IMR-90 (cell line): ENCODE results near the gene PRKN. TPM values are rescaled to one million over a fixed set of nuclear protein-coding genes. Genes with fewer than 3 reads are reported as not detected.

ENCODE experiments used
- ATAC-seq: fragments of 200-7000 bp; cut with Tn5 transposase; 2 replicates; pipeline ENCODE4 v1.9.1; 2020; ENCODE audit warnings: low read depth, mild to moderate bottlenecking, moderate library complexity
- BruUV-seq: library from RNA; stranded (reverse); fragments of 400-500 nt; replicated peaks from 2 replicates; lab custom pipeline; 2021; lab: Mats Ljungman, UMichigan
- CTCF ChIA-PET: fragments of 300-600 bp; formaldehyde crosslinking; extraction: SDS; loops from one replicate; lab custom pipeline; 2021; ENCODE audit warnings: antibody characterized with exemption; lab: Yijun Ruan, JAX
- POLR2A ChIA-PET: fragments of 300-600 bp; sonication (Branson Sonifier 250); formaldehyde crosslinking; loops from one replicate; lab custom pipeline; 2022; ENCODE audit warnings: antibody characterized with exemption; ENCODE audit not compliant: unreplicated experiment; lab: Charles Lee
- DNase-seq: peaks from one replicate; pipeline ENCODE4 v3.0.0; 2013
- H2AFZ ChIP-seq: replicated peaks from 2 replicates; pipeline ENCODE3; 2013; ENCODE audit warnings: low read length, mild to moderate bottlenecking; ENCODE audit not compliant: poor library complexity
- H2AK5ac ChIP-seq: 2 replicates; pipeline ENCODE4 v1.6.1; 2013; ENCODE audit warnings: low read depth, low read length, inconsistent platforms
- H2AK9ac ChIP-seq: replicated peaks from 2 replicates; pipeline ENCODE3; 2013; ENCODE audit warnings: mild to moderate bottlenecking, low read depth, low read length, moderate library complexity; ENCODE audit not compliant: poor library complexity
- H2BK120ac ChIP-seq: 2 replicates; pipeline ENCODE4 v1.6.1; 2013; ENCODE audit warnings: low read depth, low read length, inconsistent platforms
- H2BK15ac ChIP-seq: 3 replicates; pipeline ENCODE4 v1.6.1; 2013; ENCODE audit warnings: low read depth, low read length, inconsistent platforms
- H2BK20ac ChIP-seq: 2 replicates; pipeline ENCODE4 v1.6.1; 2013; ENCODE audit warnings: low read depth, mild to moderate bottlenecking, inconsistent platforms, low read length, moderate library complexity
- H2BK5ac ChIP-seq: 2 replicates; pipeline ENCODE4 v1.6.1; 2013; ENCODE audit warnings: mild to moderate bottlenecking, low read depth, low read length, inconsistent platforms; ENCODE audit not compliant: poor library complexity, severe bottlenecking
- H3K14ac ChIP-seq: replicated peaks from 2 replicates; pipeline ENCODE4 v1.6.1; 2013; ENCODE audit warnings: low read depth, low read length, inconsistent platforms
- H3K18ac ChIP-seq: 2 replicates; pipeline ENCODE4 v1.6.1; 2013; ENCODE audit warnings: low read depth, low read length, control low read depth
- H3K23ac ChIP-seq: 2 replicates; pipeline ENCODE4 v1.6.1; 2013; ENCODE audit warnings: low read depth, low read length, inconsistent platforms
- H3K27ac ChIP-seq: 2 replicates; pipeline ENCODE4 v1.5.1; 2013; ENCODE audit warnings: mild to moderate bottlenecking, control low read depth, low read length; ENCODE audit not compliant: insufficient read depth
- H3K27me3 ChIP-seq: 2 replicates; pipeline ENCODE4 v1.6.1; 2013; ENCODE audit warnings: low read length; ENCODE audit not compliant: control insufficient read depth, insufficient read depth
- H3K36me3 ChIP-seq: 2 replicates; pipeline ENCODE4 v1.6.1; 2013; ENCODE audit warnings: low read length, mixed read lengths; ENCODE audit not compliant: control insufficient read depth, insufficient read depth
- H3K4ac ChIP-seq: 2 replicates; pipeline ENCODE4 v1.6.1; 2013; ENCODE audit warnings: low read depth, low read length, inconsistent platforms
- H3K4me1 ChIP-seq: 2 replicates; pipeline ENCODE4 v1.6.1; 2013; ENCODE audit warnings: low read length, mixed read lengths; ENCODE audit not compliant: control insufficient read depth, insufficient read depth
- H3K4me2 ChIP-seq: 2 replicates; pipeline ENCODE4 v1.6.1; 2013; ENCODE audit warnings: low read depth, mild to moderate bottlenecking, control low read depth, low read length, moderate library complexity
- H3K4me3 ChIP-seq: 2 replicates; pipeline ENCODE4 v1.5.1; 2013; ENCODE audit warnings: low read depth, mild to moderate bottlenecking, control low read depth, low read length, moderate library complexity; ENCODE audit not compliant: insufficient read depth
- H3K56ac ChIP-seq: 2 replicates; pipeline ENCODE4 v1.6.1; 2013; ENCODE audit warnings: low read length, inconsistent platforms; ENCODE audit not compliant: insufficient read depth; ENCODE audit errors: extremely low read depth
- H3K79me1 ChIP-seq, 2 experiments: 2 replicates each; pipeline ENCODE4 v1.6.1; 2013; ENCODE audit warnings: low read length in 2 of 2, inconsistent platforms in 1 of 2, low read depth in 1 of 2
- H3K9ac ChIP-seq: 2 replicates; pipeline ENCODE4 v1.6.1; 2013; ENCODE audit warnings: low read depth, low read length, control low read depth
- H3K9me1 ChIP-seq: 2 replicates; pipeline ENCODE4 v1.6.1; 2013; ENCODE audit warnings: low read length, inconsistent platforms; ENCODE audit not compliant: insufficient read depth
- H3K9me3 ChIP-seq: 2 replicates; pipeline ENCODE4 v1.6.1; 2013; ENCODE audit warnings: low read length; ENCODE audit not compliant: control insufficient read depth, insufficient read depth
- H4K20me1 ChIP-seq: 2 replicates; pipeline ENCODE4 v1.6.1; 2013; ENCODE audit warnings: low read length, inconsistent platforms; ENCODE audit not compliant: insufficient read depth
- H4K5ac ChIP-seq: 2 replicates; pipeline ENCODE4 v1.6.1; 2013; ENCODE audit warnings: mild to moderate bottlenecking, low read depth, low read length, control low read depth
- H4K8ac ChIP-seq, 2 experiments: 2 replicates each; pipeline ENCODE4 v1.6.1; 2013; ENCODE audit warnings: low read depth in 2 of 2, low read length in 2 of 2, control low read depth in 1 of 2, inconsistent platforms in 1 of 2
- H4K91ac ChIP-seq: 2 replicates; pipeline ENCODE4 v1.6.1; 2013; ENCODE audit warnings: low read depth, low read length, inconsistent platforms; ENCODE audit not compliant: insufficient read depth
- MAZ ChIP-seq: IDR thresholded peaks from 2 replicates; pipeline ENCODE4 v1.6.1; 2012; ENCODE audit warnings: low read depth, mild to moderate bottlenecking, low read length, improper control_type of control experiment, moderate library complexity, borderline replicate concordance
- MXI1 ChIP-seq: IDR thresholded peaks from 2 replicates; pipeline ENCODE4 v1.6.1; 2012; ENCODE audit warnings: low read depth, mild to moderate bottlenecking, low read length, moderate library complexity, borderline replicate concordance
- RFX5 ChIP-seq: IDR thresholded peaks from 2 replicates; pipeline ENCODE4 v1.8.0; 2012; ENCODE audit warnings: low read depth, mild to moderate bottlenecking, low read length, moderate library complexity
- SMC3 ChIP-seq: fragments of 150-350 bp; IDR thresholded peaks from 2 replicates; pipeline ENCODE4 v1.6.1; 2016; ENCODE audit warnings: low read depth, mild to moderate bottlenecking, antibody characterized with exemption, low read length, moderate library complexity
- USF2 ChIP-seq: fragments of 150-350 bp; IDR thresholded peaks from 2 replicates; pipeline ENCODE4 v1.6.1; 2017; ENCODE audit warnings: mild to moderate bottlenecking, antibody characterized with exemption, low read length, low read depth
- WGBS, 2 experiments: methylation state at CpG; one replicate each; pipeline versions ENCODE4 v1.1.5 to v1.1.7; 2013; ENCODE audit warnings: missing lambda C conversion rate in 2 of 2; ENCODE audit not compliant: insufficient read length in 1 of 2; ENCODE audit errors: extremely low coverage in 2 of 2; 5-methylcytosine and 5-hydroxymethylcytosine counted together
- dilution Hi-C: fragments of 300-500 bp; cut with HindIII; formaldehyde crosslinking; loops from one replicate; pipeline ENCODE4 v1.14.3; 2018; ENCODE audit warnings: low sequenced_read_pairs; ENCODE audit not compliant: unreplicated experiment
- in situ Hi-C: fragments of 300-500 bp; cut with MboI; formaldehyde crosslinking; loops from 3 replicates; pipeline ENCODE4 v1.14.3; 2019; ENCODE audit warnings: low sequenced_read_pairs, inconsistent platforms, mixed read lengths
- intact Hi-C: fragments of 100-400 bp; cut with micrococcal nuclease; formaldehyde crosslinking; loops from 2 replicates; pipeline ENCODE4 v1.10.0; 2022
- polyA plus RNA-seq, 3 experiments: library from polyadenylated mRNA; depleted of rRNA; stranded (reverse); fragments of >200 nt; gene quantifications; 2 replicates each; pipeline ENCODE4 v1.2.3, GENCODE V29; 2012; ENCODE audit warnings: low replicate concordance in 1 of 3
- total RNA-seq: library from RNA; depleted of rRNA; stranded (reverse); fragments of >200 nt; gene quantifications from 2 replicates; pipeline ENCODE4 v1.2.3, GENCODE V29; 2012

Gene PRKN
- total and polyA plus RNA-seq, 2 of the 4 experiments (the other 2 are of a cell fraction): 0.15 to 0.18 TPM

GRCh38 chr6:161465403-161465802 lies 1262.2 kb downstream of the PRKN start:
- DNase-seq: no peak
- intact Hi-C loops: no loop called here
- Histone ChIP-seq H2AK5ac (no peak overlapping the region), H4K91ac (no peak overlapping the region), H3K18ac (no peak overlapping the region), H2AFZ (no peak overlapping the region), H3K36me3 (no peaks in the 10 kb centered on the region), H2BK5ac (no peak overlapping the region), H3K4ac (no peak overlapping the region), H3K4me3 (no peak overlapping the region), H3K79me1 (no peaks in the 10 kb centered on the region), H2BK120ac (no peak overlapping the region), H3K4me2 (no peak overlapping the region), H3K4me1 (no peaks in the 10 kb centered on the region), H3K9ac (no peak overlapping the region), H3K27ac (no peak overlapping the region), H4K8ac (no peak overlapping the region), H2AK9ac (no peak overlapping the region), H3K14ac (no peak overlapping the region), H2BK20ac (no peak overlapping the region), H3K56ac (no peak overlapping the region), H4K20me1 (no peaks in the 10 kb centered on the region), H4K5ac (no peak overlapping the region), H3K23ac (no peak overlapping the region), H3K9me3 (peaks cover 12% of the 10 kb centered on the region), H3K9me1 (no peaks in the 10 kb centered on the region), H2BK15ac (no peak overlapping the region), H3K27me3 (no peaks in the 10 kb centered on the region)
- ChIA-PET CTCF (no interaction called here), POLR2A (no interaction called here)
- BruUV-seq: no TSS peak
- no peak for ATAC-seq
- dilution Hi-C loops: no loop called here
- WGBS, 2 experiments: no CpG with 5 or more reads among the region's 2 CpGs
- no peak for TF ChIP-seq SMC3
- no peak for TF ChIP-seq RFX5
- no peak for TF ChIP-seq MXI1
- no peak for TF ChIP-seq USF2
- TF ChIP-seq MAZ: no peak
- in situ Hi-C loops: no loop called here
